BE2C (cell line): Measurements from ENCODE around the gene OR51B2.

Source experiments
- DNase-seq: peaks from one replicate; pipeline ENCODE4 v3.0.0-alpha.2; 2020
- H3K27me3 ChIP-seq: fragments of 250-450 bp; sonication (Bioruptor Pico); 2 replicates; pipeline ENCODE4 v1.5.1; 2020; ENCODE audit warnings: mild to moderate bottlenecking
- H3K36me3 ChIP-seq: fragments of 250-450 bp; sonication (Bioruptor Pico); 2 replicates; pipeline ENCODE4 v1.5.1; 2020; ENCODE audit warnings: mild to moderate bottlenecking
- H3K4me1 ChIP-seq: fragments of 250-450 bp; sonication (Bioruptor Pico); 2 replicates; pipeline ENCODE4 v1.5.1; 2020
- H3K4me3 ChIP-seq: 2 replicates; pipeline ENCODE4 v1.5.1; 2011; ENCODE audit warnings: low read depth, low read length
- H3K9me3 ChIP-seq: fragments of 250-450 bp; sonication (Bioruptor Pico); 2 replicates; pipeline ENCODE4 v1.5.1; 2020
- TF ChIP-seq, protein P1 (sequence below): IDR thresholded peaks from 2 replicates; pipeline ENCODE4 v1.5.1; 2012; ENCODE audit warnings: mild to moderate bottlenecking, low read depth, low read length

The OR51B2 gene

DNA sequence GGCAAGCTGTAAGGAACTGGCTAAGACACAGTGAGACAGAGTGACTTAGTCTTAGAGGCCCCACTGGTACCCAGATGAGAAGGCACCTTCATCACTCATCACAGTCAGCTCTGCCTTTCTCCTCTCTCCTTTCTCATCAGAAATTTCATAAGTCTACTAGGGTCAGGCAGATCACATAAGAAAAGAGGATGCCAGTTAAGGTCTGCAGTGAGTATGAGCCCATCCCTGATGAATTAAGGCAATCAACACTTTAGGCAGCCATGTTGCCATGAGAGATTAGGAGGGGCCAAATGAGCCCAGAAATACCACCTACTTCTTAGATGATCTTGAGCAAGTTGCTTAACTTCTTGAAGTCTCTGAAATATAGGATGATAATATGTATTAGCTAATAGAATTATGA lies 42.5 kb downstream of the OR51B2 start:
- Histone ChIP-seq H3K36me3 (no peaks in the 10 kb centered on the region), H3K27me3 (no peaks in the 10 kb centered on the region), H3K9me3 (no peaks in the 10 kb centered on the region), H3K4me3 (no peak overlapping the region), H3K4me1 (no peaks in the 10 kb centered on the region)
- TF ChIP-seq, protein P1, sequence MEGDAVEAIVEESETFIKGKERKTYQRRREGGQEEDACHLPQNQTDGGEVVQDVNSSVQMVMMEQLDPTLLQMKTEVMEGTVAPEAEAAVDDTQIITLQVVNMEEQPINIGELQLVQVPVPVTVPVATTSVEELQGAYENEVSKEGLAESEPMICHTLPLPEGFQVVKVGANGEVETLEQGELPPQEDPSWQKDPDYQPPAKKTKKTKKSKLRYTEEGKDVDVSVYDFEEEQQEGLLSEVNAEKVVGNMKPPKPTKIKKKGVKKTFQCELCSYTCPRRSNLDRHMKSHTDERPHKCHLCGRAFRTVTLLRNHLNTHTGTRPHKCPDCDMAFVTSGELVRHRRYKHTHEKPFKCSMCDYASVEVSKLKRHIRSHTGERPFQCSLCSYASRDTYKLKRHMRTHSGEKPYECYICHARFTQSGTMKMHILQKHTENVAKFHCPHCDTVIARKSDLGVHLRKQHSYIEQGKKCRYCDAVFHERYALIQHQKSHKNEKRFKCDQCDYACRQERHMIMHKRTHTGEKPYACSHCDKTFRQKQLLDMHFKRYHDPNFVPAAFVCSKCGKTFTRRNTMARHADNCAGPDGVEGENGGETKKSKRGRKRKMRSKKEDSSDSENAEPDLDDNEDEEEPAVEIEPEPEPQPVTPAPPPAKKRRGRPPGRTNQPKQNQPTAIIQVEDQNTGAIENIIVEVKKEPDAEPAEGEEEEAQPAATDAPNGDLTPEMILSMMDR, result no peak
- no peak for DNase-seq

DNA sequence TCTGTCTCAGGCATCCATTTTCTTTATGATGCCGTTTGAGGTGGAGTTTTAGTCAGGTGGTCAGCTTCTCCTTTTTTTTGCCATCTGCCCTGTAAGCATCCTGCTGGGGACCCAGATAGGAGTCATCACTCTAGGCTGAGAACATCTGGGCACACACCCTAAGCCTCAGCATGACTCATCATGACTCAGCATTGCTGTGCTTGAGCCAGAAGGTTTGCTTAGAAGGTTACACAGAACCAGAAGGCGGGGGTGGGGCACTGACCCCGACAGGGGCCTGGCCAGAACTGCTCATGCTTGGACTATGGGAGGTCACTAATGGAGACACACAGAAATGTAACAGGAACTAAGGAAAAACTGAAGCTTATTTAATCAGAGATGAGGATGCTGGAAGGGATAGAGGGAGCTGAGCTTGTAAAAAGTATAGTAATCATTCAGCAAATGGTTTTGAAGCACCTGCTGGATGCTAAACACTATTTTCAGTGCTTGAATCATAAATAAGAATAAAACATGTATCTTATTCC lies 43.5 kb downstream of the OR51B2 start:
- peak; percentile 11 for DNase-seq
- no peak overlapping the region for H3K4me3 ChIP-seq
- TF ChIP-seq, protein P1, result no peak

DNA sequence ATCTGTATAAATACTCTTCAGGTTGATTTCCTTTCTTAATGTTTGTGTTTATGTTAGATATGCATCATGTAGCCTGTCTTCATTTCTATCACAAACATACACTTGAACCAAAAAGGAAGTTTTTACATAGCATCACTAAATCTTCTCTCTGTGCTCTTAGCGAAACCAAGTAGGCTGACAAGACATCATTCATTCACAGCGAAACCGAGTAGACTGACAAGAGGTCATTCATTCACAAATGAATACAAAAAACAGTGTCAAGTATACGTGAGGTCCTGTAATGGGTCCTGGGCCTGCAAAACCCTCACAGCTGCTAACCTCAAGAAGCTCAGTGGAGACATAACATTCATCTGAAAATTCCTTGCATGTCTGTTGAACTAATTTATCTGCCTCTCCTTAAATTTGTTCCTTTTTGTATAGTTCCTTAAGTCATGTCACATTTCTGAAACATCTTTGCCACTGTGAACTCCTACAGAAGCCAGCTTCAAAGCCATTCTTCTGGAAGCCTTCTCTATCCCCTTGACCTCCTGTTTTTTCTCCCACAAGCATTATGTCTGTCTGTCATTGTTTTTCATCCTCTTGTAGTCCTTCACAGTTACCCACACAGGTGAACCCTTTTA lies 44.5 kb downstream of the OR51B2 start:
- no peaks in the 10 kb centered on the region for H3K4me1 ChIP-seq
- no peak overlapping the region for H3K4me3 ChIP-seq
- TF ChIP-seq, protein P1, result no peak
- no peaks in the 10 kb centered on the region for H3K36me3 ChIP-seq
- H3K27me3 ChIP-seq, result no peaks in the 10 kb centered on the region
- no peak for DNase-seq
- H3K9me3 ChIP-seq, result no peaks in the 10 kb centered on the region

More for the DNA sequence above, 43.5 kb downstream of the OR51B2 start:
- Histone ChIP-seq H3K9me3 (no peaks in the 10 kb centered on the region), H3K36me3 (no peaks in the 10 kb centered on the region), H3K27me3 (no peaks in the 10 kb centered on the region), H3K4me1 (no peaks in the 10 kb centered on the region)

DNA sequence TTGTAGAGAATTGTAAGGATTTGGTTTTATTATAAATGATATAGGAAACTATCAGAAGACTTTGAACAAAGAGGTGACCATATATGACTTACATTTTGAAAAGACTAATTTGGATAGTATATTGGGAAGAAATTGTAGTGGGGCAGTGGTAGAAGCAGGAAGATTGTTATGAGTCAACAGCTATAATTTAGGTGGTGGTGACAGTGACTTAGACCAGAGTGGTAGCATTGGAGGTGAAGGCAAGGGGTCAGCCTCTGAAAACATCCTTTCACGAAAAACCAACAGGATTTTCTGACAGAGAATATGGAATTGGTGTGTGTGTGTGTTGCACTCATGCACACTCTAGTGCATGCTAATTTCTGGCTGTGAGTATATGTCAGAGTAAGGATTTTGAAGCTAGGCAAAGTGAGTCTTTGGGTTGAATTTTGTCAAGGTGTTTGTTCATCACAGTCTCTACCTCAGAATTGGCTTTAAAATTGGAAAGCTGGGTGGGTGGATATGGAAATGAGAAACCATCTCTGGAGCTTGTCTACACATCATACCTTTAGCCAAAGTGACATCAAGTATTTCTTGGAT lies 46.2 kb downstream of the OR51B2 start:
- TF ChIP-seq, protein P1, result no peak
- Histone ChIP-seq H3K4me1 (no peaks in the 10 kb centered on the region), H3K4me3 (no peak overlapping the region), H3K36me3 (no peaks in the 10 kb centered on the region), H3K9me3 (no peaks in the 10 kb centered on the region), H3K27me3 (no peaks in the 10 kb centered on the region)
- DNase-seq, result no peak

DNA sequence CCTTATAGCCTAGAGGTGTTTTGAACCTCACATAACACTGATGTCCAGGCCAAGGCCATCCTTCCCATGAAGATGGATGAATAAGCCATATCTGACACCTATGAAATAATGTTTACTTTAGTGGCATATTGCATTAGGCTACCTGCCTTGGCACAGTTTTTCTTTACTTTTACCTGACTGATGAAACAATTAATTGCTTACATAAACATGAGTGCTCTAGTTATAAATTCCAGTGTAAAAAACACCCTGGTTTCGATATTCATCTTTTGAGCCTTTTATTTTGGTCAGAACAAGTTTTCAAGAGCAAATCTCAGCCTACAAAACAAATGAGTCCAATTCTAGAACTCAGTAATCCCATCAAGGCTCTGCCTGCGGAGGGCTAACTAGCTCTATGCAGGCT lies 47.4 kb downstream of the OR51B2 start:
- Histone ChIP-seq H3K4me3 (no peak overlapping the region), H3K9me3 (no peaks in the 10 kb centered on the region), H3K27me3 (no peaks in the 10 kb centered on the region), H3K4me1 (no peaks in the 10 kb centered on the region), H3K36me3 (no peaks in the 10 kb centered on the region)
- TF ChIP-seq, protein P1, result no peak
- no peak for DNase-seq
